VCaP (cell line): Measurements from ENCODE around the gene KISS1.

Experiments
- H3K27ac ChIP-seq: fragments of 450-650 bp; 2 replicates; pipeline ENCODE4 v1.5.1; 2017
- TF ChIP-seq, protein P1 (sequence below): fragments of 450-650 bp; conservative IDR thresholded peaks from 2 replicates; pipeline ENCODE4 v1.5.1; 2017; ENCODE audit warnings: mild to moderate bottlenecking, moderate library complexity

KISS1 gene

DNA sequence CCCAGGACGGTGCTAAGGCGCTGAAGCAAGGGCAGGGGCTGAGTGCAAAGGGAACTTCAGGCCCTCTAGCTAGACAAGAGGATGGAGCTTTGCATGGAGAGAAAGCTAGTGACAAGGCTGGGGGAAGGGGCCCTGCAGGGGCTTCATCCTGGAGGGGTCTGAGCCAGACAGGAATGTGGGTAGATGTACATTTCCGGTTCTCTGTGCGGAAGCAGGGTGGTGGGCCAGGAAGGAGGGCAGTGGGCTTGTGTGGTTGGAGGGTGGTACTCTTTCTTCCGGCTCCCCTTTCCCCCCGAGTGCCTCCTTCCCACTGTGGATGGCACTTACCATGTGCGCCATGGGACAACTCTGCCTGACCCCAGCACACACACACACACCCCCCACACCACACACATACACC lies 1.5 kb downstream of the KISS1 start:
- no peak overlapping the region for H3K27ac ChIP-seq
- TF ChIP-seq, protein P1, sequence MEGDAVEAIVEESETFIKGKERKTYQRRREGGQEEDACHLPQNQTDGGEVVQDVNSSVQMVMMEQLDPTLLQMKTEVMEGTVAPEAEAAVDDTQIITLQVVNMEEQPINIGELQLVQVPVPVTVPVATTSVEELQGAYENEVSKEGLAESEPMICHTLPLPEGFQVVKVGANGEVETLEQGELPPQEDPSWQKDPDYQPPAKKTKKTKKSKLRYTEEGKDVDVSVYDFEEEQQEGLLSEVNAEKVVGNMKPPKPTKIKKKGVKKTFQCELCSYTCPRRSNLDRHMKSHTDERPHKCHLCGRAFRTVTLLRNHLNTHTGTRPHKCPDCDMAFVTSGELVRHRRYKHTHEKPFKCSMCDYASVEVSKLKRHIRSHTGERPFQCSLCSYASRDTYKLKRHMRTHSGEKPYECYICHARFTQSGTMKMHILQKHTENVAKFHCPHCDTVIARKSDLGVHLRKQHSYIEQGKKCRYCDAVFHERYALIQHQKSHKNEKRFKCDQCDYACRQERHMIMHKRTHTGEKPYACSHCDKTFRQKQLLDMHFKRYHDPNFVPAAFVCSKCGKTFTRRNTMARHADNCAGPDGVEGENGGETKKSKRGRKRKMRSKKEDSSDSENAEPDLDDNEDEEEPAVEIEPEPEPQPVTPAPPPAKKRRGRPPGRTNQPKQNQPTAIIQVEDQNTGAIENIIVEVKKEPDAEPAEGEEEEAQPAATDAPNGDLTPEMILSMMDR: no peak

DNA sequence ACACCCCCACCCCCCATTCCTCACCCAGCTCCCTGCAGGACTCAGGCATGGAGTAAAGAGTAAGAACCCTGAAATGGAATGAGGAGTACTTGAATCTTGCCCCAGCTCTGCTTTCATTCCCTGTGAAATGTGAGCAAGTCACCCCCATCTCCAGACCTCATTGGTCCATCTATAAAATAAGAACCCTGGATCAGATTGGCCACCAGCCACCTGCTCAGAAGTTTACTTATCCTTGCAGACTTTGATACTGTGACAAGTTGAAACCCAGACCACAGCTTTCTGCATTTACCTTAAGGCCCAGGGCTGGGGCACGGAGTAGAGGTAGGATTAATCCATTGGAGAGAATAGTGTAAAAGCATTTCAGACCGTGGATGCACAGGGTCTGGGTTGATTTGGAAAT lies 2.2 kb downstream of the KISS1 start:
- TF ChIP-seq, protein P1: no peak
- no peak overlapping the region for H3K27ac ChIP-seq

DNA sequence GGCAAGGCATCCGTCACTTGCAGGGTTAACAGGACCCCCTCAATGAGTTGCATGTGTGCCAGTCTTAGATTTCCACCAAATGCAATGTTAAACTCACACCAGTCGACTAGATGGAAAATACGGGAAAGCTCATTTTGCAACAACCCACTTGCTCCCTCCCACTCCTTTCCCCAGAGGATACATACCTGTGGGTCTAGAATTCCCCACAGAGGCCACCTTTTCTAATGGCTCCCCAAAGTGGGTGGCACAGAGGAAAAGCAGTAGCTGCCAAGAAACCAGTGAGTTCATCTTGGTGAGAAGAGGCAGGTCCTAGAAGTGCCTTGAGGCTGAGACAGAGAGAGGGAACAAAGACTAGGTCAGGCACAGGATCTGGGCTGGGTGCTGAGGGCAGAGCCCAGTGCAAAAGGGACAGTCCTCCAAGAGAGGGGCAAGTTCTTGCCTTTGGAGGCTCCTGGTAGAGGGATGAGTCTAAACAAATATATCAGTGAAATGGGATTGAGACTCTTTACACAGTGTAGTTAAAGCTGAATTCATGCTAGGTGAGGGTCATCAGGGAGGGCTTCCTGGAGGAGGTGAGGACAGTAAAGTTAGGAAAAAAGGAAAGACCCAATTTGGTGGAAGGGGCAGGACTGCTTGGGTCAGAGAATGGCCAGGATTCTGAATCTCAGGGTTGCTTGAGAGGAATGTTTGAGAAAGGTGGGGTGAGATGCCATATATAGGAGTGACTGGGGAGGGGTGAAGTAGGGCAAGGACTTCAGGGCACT lies 3.5 kb downstream of the KISS1 start:
- H3K27ac ChIP-seq: no peak overlapping the region
- TF ChIP-seq, protein P1: no peak

DNA sequence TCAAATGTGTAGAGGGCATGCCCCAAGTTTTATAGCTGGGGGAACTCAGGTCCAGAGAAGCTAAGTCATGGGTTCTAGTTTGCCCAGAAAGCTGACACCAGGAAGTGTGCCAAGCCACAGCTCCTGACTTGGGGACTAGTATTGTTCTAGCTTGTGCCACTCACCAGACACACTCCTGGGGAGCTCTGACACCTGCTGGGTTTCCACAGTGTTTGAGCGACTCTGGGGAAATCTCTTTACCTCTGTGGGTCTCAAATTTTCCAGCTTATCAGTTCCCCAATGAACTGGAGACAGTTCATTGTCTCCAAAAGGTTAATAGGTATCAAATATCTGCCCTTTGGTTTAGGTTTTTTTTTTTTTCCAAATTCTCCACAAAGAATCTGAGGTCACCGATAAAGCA lies 4.2 kb downstream of the KISS1 start:
- TF ChIP-seq, protein P1: no peak
- no peak overlapping the region for H3K27ac ChIP-seq

DNA sequence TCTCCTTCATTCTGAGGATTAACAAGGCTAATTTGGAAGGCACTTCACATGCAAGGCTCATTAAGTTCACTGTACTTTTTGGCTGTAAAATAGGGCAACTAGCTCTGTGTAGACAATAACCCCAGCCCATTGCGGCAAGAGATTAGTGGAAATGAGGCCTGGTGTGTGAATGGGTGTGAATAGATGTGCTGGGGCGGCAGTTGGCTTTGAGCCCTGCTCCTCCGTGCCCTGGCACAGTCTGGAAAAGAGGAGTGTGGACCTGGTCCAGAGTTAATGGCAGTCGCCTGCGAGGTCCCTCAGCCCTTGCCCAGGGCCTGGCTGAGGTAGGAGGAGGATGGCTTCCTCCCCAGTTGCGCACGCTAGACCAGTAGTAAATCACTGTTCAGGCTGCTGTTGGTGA lies 4.8 kb downstream of the KISS1 start:
- no peak overlapping the region for H3K27ac ChIP-seq
- TF ChIP-seq, protein P1: no peak

DNA sequence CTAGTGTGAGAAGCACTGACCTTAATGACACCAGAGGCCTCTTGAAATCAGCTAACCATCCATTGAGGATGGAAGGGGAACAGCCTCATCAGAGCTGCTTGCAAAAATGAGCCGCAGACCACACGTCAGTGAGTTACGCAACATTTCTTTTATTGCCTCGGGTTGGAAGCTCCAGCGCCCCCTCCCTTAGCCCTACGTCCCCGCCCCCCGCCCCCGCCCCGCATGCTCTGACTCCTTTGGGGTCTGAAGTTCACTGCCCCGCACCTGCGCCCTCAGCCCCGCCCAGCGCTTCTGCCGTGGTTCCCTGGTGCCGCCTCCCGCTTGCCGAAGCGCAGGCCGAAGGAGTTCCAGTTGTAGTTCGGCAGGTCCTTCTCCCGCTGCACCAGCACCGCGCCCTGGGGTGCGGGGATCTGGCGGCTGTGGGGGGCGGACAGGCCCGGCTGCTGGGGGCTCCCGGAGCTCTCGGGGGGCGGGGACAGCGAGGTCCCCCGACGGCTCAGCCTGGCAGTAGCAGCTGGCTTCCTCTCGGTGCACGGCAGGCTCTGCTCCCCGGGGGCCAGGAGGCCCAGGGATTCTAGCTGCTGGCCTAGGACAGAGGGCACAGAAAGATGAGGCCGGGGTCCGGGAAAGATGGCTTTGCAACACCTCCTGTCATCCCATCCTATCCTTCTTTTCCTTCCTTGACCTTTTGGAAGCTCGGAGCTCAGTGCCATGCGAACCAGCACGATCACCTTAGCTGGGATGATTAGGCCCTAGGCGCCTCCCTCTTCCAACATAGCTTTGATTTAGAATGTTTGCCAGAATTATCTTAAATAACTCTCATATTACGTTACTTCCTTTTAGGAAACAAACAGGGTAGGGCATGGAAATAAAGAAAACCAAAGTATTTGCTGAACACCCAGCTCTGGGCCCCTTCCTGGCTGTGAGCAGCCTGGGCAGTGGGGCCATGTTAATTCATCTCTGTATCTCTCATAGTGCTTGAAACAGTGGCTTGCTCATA lies 5.8 kb downstream of the KISS1 start:
- TF ChIP-seq, protein P1: no peak
- peak overlapping the region; percentile 13; the same call in 1 of the 2 replicates for H3K27ac ChIP-seq

DNA sequence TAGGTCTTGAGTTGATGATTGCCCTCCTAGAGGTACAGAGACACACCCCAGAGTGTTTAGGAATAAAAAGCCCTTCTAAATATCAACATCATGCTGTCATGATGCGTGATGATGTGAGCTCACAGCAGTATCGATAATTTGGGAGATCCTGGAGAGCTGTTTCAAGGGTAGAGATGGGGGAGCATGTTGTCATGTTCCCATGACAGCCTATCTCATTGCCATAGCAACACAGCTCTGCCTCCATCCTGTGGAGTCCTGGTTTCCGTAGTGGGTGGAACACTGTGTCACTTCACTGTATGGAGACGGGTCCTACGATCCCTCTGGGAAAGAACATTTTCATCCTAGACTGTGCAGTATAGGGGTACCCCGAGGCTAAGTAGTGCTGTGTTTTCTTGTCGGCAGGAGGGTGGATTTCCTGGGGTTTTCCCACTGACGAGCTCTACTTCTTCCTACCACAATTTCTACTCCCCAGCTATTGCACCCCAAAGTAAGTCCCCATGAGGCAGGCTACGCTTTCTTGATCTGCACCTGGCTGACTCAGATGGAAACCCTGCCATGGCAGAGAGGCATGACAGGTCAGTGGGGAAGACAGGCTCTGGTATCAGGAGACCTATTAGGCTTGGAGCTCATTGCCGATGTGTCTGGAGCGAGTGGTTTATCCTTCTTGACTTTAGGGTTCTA lies 7.2 kb downstream of the KISS1 start:
- no peak overlapping the region for H3K27ac ChIP-seq
- TF ChIP-seq, protein P1: no peak
